SU-DHL-6 (cell line): ENCODE results near the gene DISP3.

Experiments
- H2AFZ ChIP-seq: fragments of 200-600 bp; sonication (generic); 2 replicates; pipeline ENCODE4 v1.6.1; 2014; ENCODE audit warnings: low read depth, mild to moderate bottlenecking, moderate library complexity, mixed read lengths, antibody characterized with exemption, low read length; ENCODE audit not compliant: severe bottlenecking
- H3F3A ChIP-seq: fragments of 200-600 bp; shearing (Covaris generic); 2 replicates; pipeline ENCODE4 v1.6.0; 2016; ENCODE audit warnings: antibody characterized with exemption, mild to moderate bottlenecking; ENCODE audit not compliant: insufficient read depth
- H3K27ac ChIP-seq: fragments of 200-600 bp; sonication (generic); 2 replicates; pipeline ENCODE4 v1.5.1; 2016; ENCODE audit warnings: low read depth, mild to moderate bottlenecking, low read length, moderate library complexity, mixed read lengths
- H3K27me3 ChIP-seq: fragments of 200-600 bp; sonication (generic), shearing (Covaris generic); 2 replicates; pipeline ENCODE4 v1.6.0; 2014; ENCODE audit warnings: mild to moderate bottlenecking, low read length
- H3K36me3 ChIP-seq: fragments of 200-600 bp; sonication (generic); 2 replicates; pipeline ENCODE4 v1.6.1; 2014; ENCODE audit warnings: mild to moderate bottlenecking, low read length, mixed read lengths
- H3K4me2 ChIP-seq: fragments of 300-600, 200-600 bp; shearing (Covaris generic), sonication (generic); 2 replicates; pipeline ENCODE4 v1.6.0; 2014; ENCODE audit warnings: low read length, low read depth, mild to moderate bottlenecking; ENCODE audit not compliant: poor library complexity, severe bottlenecking
- H3K4me3 ChIP-seq: fragments of 200-600 bp; sonication (generic); 2 replicates; pipeline ENCODE4 v1.5.1; 2014; ENCODE audit warnings: antibody characterized with exemption, low read length, mild to moderate bottlenecking, mixed read lengths; ENCODE audit not compliant: insufficient read depth, poor library complexity, severe bottlenecking
- H3K79me2 ChIP-seq: fragments of 200-600 bp; sonication (generic); 2 replicates; pipeline ENCODE4 v1.6.1; 2014; ENCODE audit warnings: mild to moderate bottlenecking, low read length, moderate library complexity; ENCODE audit not compliant: insufficient read depth
- H3K9ac ChIP-seq: fragments of 200-600 bp; sonication (generic); 2 replicates; pipeline ENCODE4 v1.7.0; 2014; ENCODE audit warnings: mild to moderate bottlenecking, low read length
- H3K9me2 ChIP-seq: fragments of 200-600 bp; sonication (generic); replicated peaks from 2 replicates; pipeline ENCODE4 v1.6.1; 2014; ENCODE audit warnings: low read length; ENCODE audit not compliant: insufficient read depth
- H3K9me3 ChIP-seq: fragments of 200-600 bp; sonication (generic); 2 replicates; pipeline ENCODE4 v1.6.1; 2014; ENCODE audit warnings: low read length, mixed read lengths; ENCODE audit not compliant: insufficient read depth
- H4K20me1 ChIP-seq: fragments of 200-600 bp; sonication (generic); 2 replicates; pipeline ENCODE4 v1.6.1; 2014; ENCODE audit warnings: low read depth, mild to moderate bottlenecking, antibody characterized with exemption, low read length, moderate library complexity, mixed read lengths
- CTCF ChIP-seq: fragments of 200-600 bp; sonication (generic); IDR thresholded peaks from one replicate; pipeline ENCODE4 v1.5.1; 2017; ENCODE audit warnings: antibody characterized with exemption, mild to moderate bottlenecking, low read length, moderate library complexity; ENCODE audit not compliant: insufficient read depth, poor library complexity, severe bottlenecking
- EZH2phosphoT487 ChIP-seq: fragments of 200-600 bp; sonication (generic), shearing (Covaris generic); conservative IDR thresholded peaks from 2 replicates; pipeline ENCODE4 v1.6.1; 2018; ENCODE audit warnings: mild to moderate bottlenecking, antibody characterized with exemption, low read length, moderate library complexity, mixed read lengths

Gene DISP3

GRCh38 chr1:11539850-11540772 lies 61.2 kb downstream of the DISP3 start:
- Histone ChIP-seq H3K27ac (no peak overlapping the region), H3K27me3 (no peaks in the 10 kb centered on the region), H2AFZ (no peak overlapping the region), H3K9me2 (no peaks in the 10 kb centered on the region), H4K20me1 (no peaks in the 10 kb centered on the region), H3K9me3 (no peaks in the 10 kb centered on the region), H3K9ac (no peak overlapping the region), H3K4me3 (no peak overlapping the region), H3K36me3 (no peaks in the 10 kb centered on the region), H3F3A (no peaks in the 10 kb centered on the region), H3K79me2 (no peaks in the 10 kb centered on the region), H3K4me2 (no peak overlapping the region)
- TF ChIP-seq EZH2phosphoT487 (no peak), CTCF (no peak)

GRCh38 chr1:11540773-11541160 lies 61.8 kb downstream of the DISP3 start:
- Histone ChIP-seq H3K36me3 (no peaks in the 10 kb centered on the region), H3K4me3 (no peak overlapping the region), H3K27ac (no peak overlapping the region), H3K9ac (no peak overlapping the region), H3F3A (no peaks in the 10 kb centered on the region), H3K4me2 (no peak overlapping the region), H2AFZ (no peak overlapping the region), H4K20me1 (no peaks in the 10 kb centered on the region), H3K79me2 (no peaks in the 10 kb centered on the region), H3K9me3 (no peaks in the 10 kb centered on the region), H3K9me2 (no peaks in the 10 kb centered on the region), H3K27me3 (no peaks in the 10 kb centered on the region)
- TF ChIP-seq EZH2phosphoT487 (no peak), CTCF (no peak)

GRCh38 chr1:11541236-11541635 lies 62.3 kb downstream of the DISP3 start:
- H4K20me1 ChIP-seq, result no peaks in the 10 kb centered on the region
- H3K4me3 ChIP-seq, result no peak overlapping the region
- no peak overlapping the region for H3K4me2 ChIP-seq
- no peaks in the 10 kb centered on the region for H3K36me3 ChIP-seq
- no peaks in the 10 kb centered on the region for H3K9me3 ChIP-seq
- no peak overlapping the region for H3K9ac ChIP-seq
- no peaks in the 10 kb centered on the region for H3K9me2 ChIP-seq
- H2AFZ ChIP-seq, result no peak overlapping the region
- H3K27ac ChIP-seq, result no peak overlapping the region
- no peaks in the 10 kb centered on the region for H3K79me2 ChIP-seq
- TF ChIP-seq CTCF (no peak), EZH2phosphoT487 (no peak)
- no peaks in the 10 kb centered on the region for H3F3A ChIP-seq
- no peaks in the 10 kb centered on the region for H3K27me3 ChIP-seq
